ENCODE data around the gene CRADD.

- TF ChIP-seq POLR2AphosphoS5 (IDR thresholded peaks at IDR 0.05; ENCODE audit: low read length) (no peak), ZBTB33 (IDR thresholded peaks at IDR 0.05) (no peak), CTCF (IDR thresholded peaks at IDR 0.05 in 2 of 3, conservative IDR thresholded peaks at IDR 0.05 in 1 of 3; ENCODE audit: control insufficient read depth in 2 of 3, extremely low read depth in 1 of 3, insufficient read depth in 1 of 3, low read depth in 3 of 3, low read length in 3 of 3) (no peak), EP300 (IDR thresholded peaks at IDR 0.05; ENCODE audit: borderline replicate concordance in 1 of 2, control insufficient read depth in 1 of 2, low read depth in 2 of 2, low read length in 2 of 2) (no peak), RELA (IDR thresholded peaks at IDR 0.05; ENCODE audit: borderline replicate concordance, partially characterized antibody) (no peak), RAD21 (IDR thresholded peaks at IDR 0.05; ENCODE audit: insufficient read depth, low read depth, low read length) (no peak), REST (IDR thresholded peaks at IDR 0.05; ENCODE audit: low read depth, low read length) (no peak), ZNF24 (IDR thresholded peaks at IDR 0.05) (no peak), IRF5 (IDR thresholded peaks at IDR 0.05; ENCODE audit: borderline replicate concordance) (no peak), USF2 (IDR thresholded peaks at IDR 0.05; ENCODE audit: borderline replicate concordance, low read depth, low read length) (no peak), NFIC (IDR thresholded peaks at IDR 0.05; ENCODE audit: low read depth, low read length) (no peak)
Observed at GRCh38 chr12:93686572-93687356, 9.6 kb downstream of the CRADD start.

All from GM12878 (cell line).